Activated T-cell treated with anti-CD3 and anti-CD28 coated beads, Interleukin-2, amount 50 U/mL, for 4 hours (primary cell): Measurements from ENCODE around the gene TOMM20. TPM values are rescaled to one million over a fixed set of nuclear protein-coding genes. Genes with fewer than 3 reads are reported as not detected.
"Not testable (repeated sequence)": the region's sequence is repeated elsewhere in the genome, so short reads cannot be mapped to it uniquely, and the experiment has no call there.

Experiments
- ATAC-seq, 2 donors: fragments of 200-7000 bp; cut with Tn5 transposase; one replicate each; pipeline ENCODE4 v1.10.0; 2021
- DNase-seq: peaks from one replicate; pipeline ENCODE4 v3.0.0-alpha.2; 2020
- H3K27me3 Mint-ChIP-seq: one replicate; pipeline ENCODE4 v1.8.0; 2021; ENCODE audit warnings: low read depth, mixed read lengths
- H3K36me3 Mint-ChIP-seq: one replicate; pipeline ENCODE4 v1.8.0; 2022; ENCODE audit warnings: mixed read lengths; ENCODE audit not compliant: insufficient read depth
- H3K4me1 Mint-ChIP-seq: one replicate; pipeline ENCODE4 v1.8.0; 2021; ENCODE audit warnings: low read depth, mixed read lengths
- H3K4me3 Mint-ChIP-seq: one replicate; pipeline ENCODE4 v1.8.0; 2021; ENCODE audit warnings: mild to moderate bottlenecking, moderate library complexity, mixed read lengths
- H3K9me3 Mint-ChIP-seq: one replicate; pipeline ENCODE4 v1.8.0; 2021; ENCODE audit warnings: mixed read lengths
- total RNA-seq, 3 donors: library from RNA; stranded (reverse); gene quantifications; one replicate each; pipeline ENCODE4 v1.2.1, GENCODE V29; 2021

Gene TOMM20
- 100 to 1,000 TPM; 154 to 173 (median 172) TPM for total RNA-seq

- H3K36me3 Mint-ChIP-seq: peaks cover 19% of the 10 kb centered on the region
These were observed at the start of gene TOMM20 for GRCh38 chr1:235128456-235129328. TOMM20 (minus strand) TSS chr1:235128837; CDS start chr1:235128715, 122 bp downstream.

GRCh38 chr1:235176486-235176885 lies 47.8 kb upstream of the TOMM20 start:
- peaks cover 22% of the 10 kb centered on the region for H3K36me3 Mint-ChIP-seq
- peaks cover 3% of the 10 kb centered on the region for H3K4me1 Mint-ChIP-seq
- no peak for ATAC-seq
- H3K27me3 Mint-ChIP-seq: no peaks in the 10 kb centered on the region
- H3K9me3 Mint-ChIP-seq: no peaks in the 10 kb centered on the region
- H3K4me3 Mint-ChIP-seq: no peak overlapping the region
- DNase-seq: no peak

More at GRCh38 chr1:235128456-235129328, at the start of gene TOMM20:
- Mint-ChIP-seq H3K9me3 (no peaks in the 10 kb centered on the region), H3K4me3 (peak within 1 kb of the TSS; percentile 93), H3K27me3 (no peaks in the 10 kb centered on the region), H3K4me1 (peaks cover 32% of the 10 kb centered on the region)
- peak; percentile 97 for ATAC-seq
- peak; percentile 90 for DNase-seq

GRCh38 chr1:235169986-235170385 lies 41.3 kb upstream of the TOMM20 start:
- DNase-seq (no peak), ATAC-seq (no peak)
- Mint-ChIP-seq H3K9me3 (no peaks in the 10 kb centered on the region), H3K4me3 (no peak overlapping the region), H3K4me1 (no peaks in the 10 kb centered on the region), H3K27me3 (no peaks in the 10 kb centered on the region), H3K36me3 (peaks cover 16% of the 10 kb centered on the region)

GRCh38 chr1:235168375-235168774 lies 39.7 kb upstream of the TOMM20 start:
- Mint-ChIP-seq H3K4me3 (no peak overlapping the region), H3K36me3 (peaks cover 14% of the 10 kb centered on the region), H3K27me3 (no peaks in the 10 kb centered on the region), H3K4me1 (no peaks in the 10 kb centered on the region), H3K9me3 (no peaks in the 10 kb centered on the region)
- DNase-seq (no peak), ATAC-seq (no peak)

GRCh38 chr1:235161685-235162327 lies 33.2 kb upstream of the TOMM20 start:
- DNase-seq: no peak
- no peak for ATAC-seq
- H3K4me1 Mint-ChIP-seq: peaks cover 22% of the 10 kb centered on the region
- peak overlapping the region; percentile 98 for H3K4me3 Mint-ChIP-seq
- H3K27me3 Mint-ChIP-seq: no peaks in the 10 kb centered on the region
- H3K9me3 Mint-ChIP-seq: no peaks in the 10 kb centered on the region
- peaks cover 7% of the 10 kb centered on the region for H3K36me3 Mint-ChIP-seq

- no peaks in the 10 kb centered on the region for H3K9me3 Mint-ChIP-seq
- H3K4me1 Mint-ChIP-seq: peaks cover 22% of the 10 kb centered on the region
- H3K36me3 Mint-ChIP-seq: peaks cover 7% of the 10 kb centered on the region
- ATAC-seq (peak; percentile 94 to 95), DNase-seq (peak; percentile 89)
- peak within 1 kb of the TSS; percentile 98 for H3K4me3 Mint-ChIP-seq
- no peaks in the 10 kb centered on the region for H3K27me3 Mint-ChIP-seq
These were observed 32.5 kb upstream of the TOMM20 start, which contains the start of gene RBM34 for GRCh38 chr1:235160957-235161684. RBM34 (minus strand) TSS chr1:235161250; CDS start chr1:235161226, 24 bp downstream.

- ATAC-seq (peak; percentile 60 to 67), DNase-seq (no peak)
- Mint-ChIP-seq H3K36me3 (peaks cover 7% of the 10 kb centered on the region), H3K4me3 (peak overlapping the region; percentile 98), H3K27me3 (no peaks in the 10 kb centered on the region), H3K4me1 (peaks cover 22% of the 10 kb centered on the region), H3K9me3 (no peaks in the 10 kb centered on the region)
These were observed 31.8 kb upstream of the TOMM20 start for GRCh38 chr1:235160383-235160956.

GRCh38 chr1:235159930-235160329 lies 31.3 kb upstream of the TOMM20 start:
- H3K27me3 Mint-ChIP-seq, ATAC-seq, H3K36me3 Mint-ChIP-seq, H3K9me3 Mint-ChIP-seq, DNase-seq: not testable (repeated sequence)
- peak overlapping the region; percentile 98 for H3K4me3 Mint-ChIP-seq
- peaks cover 23% of the 10 kb centered on the region for H3K4me1 Mint-ChIP-seq

GRCh38 chr1:235159284-235159683 lies 30.6 kb upstream of the TOMM20 start:
- ATAC-seq, DNase-seq, H3K9me3 Mint-ChIP-seq, H3K27me3 Mint-ChIP-seq: not testable (repeated sequence)
- H3K4me1 Mint-ChIP-seq: peaks cover 29% of the 10 kb centered on the region
- peaks cover 12% of the 10 kb centered on the region for H3K36me3 Mint-ChIP-seq
- peak overlapping the region; percentile 98 for H3K4me3 Mint-ChIP-seq

GRCh38 chr1:235158680-235159079 lies 30.0 kb upstream of the TOMM20 start:
- DNase-seq (no peak), ATAC-seq (no peak)
- no peaks in the 10 kb centered on the region for H3K27me3 Mint-ChIP-seq
- H3K4me1 Mint-ChIP-seq: peaks cover 30% of the 10 kb centered on the region
- H3K36me3 Mint-ChIP-seq: peaks cover 15% of the 10 kb centered on the region
- no peaks in the 10 kb centered on the region for H3K9me3 Mint-ChIP-seq
- peak overlapping the region; percentile 59 for H3K4me3 Mint-ChIP-seq

GRCh38 chr1:235157150-235157549 lies 28.5 kb upstream of the TOMM20 start:
- peaks cover 35% of the 10 kb centered on the region for H3K4me1 Mint-ChIP-seq
- no peaks in the 10 kb centered on the region for H3K27me3 Mint-ChIP-seq
- ATAC-seq (no peak), DNase-seq (no peak)
- H3K9me3 Mint-ChIP-seq: no peaks in the 10 kb centered on the region
- no peak overlapping the region for H3K4me3 Mint-ChIP-seq
- H3K36me3 Mint-ChIP-seq: peaks cover 25% of the 10 kb centered on the region

GRCh38 chr1:235156740-235157139 lies 28.1 kb upstream of the TOMM20 start:
- Mint-ChIP-seq H3K36me3 (peaks cover 25% of the 10 kb centered on the region), H3K4me1 (peaks cover 32% of the 10 kb centered on the region), H3K4me3 (no peak overlapping the region), H3K9me3 (no peaks in the 10 kb centered on the region), H3K27me3 (no peaks in the 10 kb centered on the region)
- DNase-seq (no peak), ATAC-seq (no peak)

GRCh38 chr1:235156265-235156664 lies 27.6 kb upstream of the TOMM20 start:
- no peak overlapping the region for H3K4me3 Mint-ChIP-seq
- peaks cover 32% of the 10 kb centered on the region for H3K4me1 Mint-ChIP-seq
- H3K27me3 Mint-ChIP-seq: no peaks in the 10 kb centered on the region
- H3K9me3 Mint-ChIP-seq: no peaks in the 10 kb centered on the region
- peaks cover 28% of the 10 kb centered on the region for H3K36me3 Mint-ChIP-seq
- no peak for DNase-seq
- no peak for ATAC-seq

- no peaks in the 10 kb centered on the region for H3K9me3 Mint-ChIP-seq
- ATAC-seq: no peak
These were observed 23.6 kb upstream of the TOMM20 start for GRCh38 chr1:235152235-235152634.

More at GRCh38 chr1:235152235-235152634, 23.6 kb upstream of the TOMM20 start:
- peaks cover 30% of the 10 kb centered on the region for H3K4me1 Mint-ChIP-seq
- no peak overlapping the region for H3K4me3 Mint-ChIP-seq
- no peak for DNase-seq
- H3K36me3 Mint-ChIP-seq: peaks cover 39% of the 10 kb centered on the region
- no peaks in the 10 kb centered on the region for H3K27me3 Mint-ChIP-seq
